DMS153 treated with DMSO at 0.1 percent for 48 hours (cell line): ENCODE results near the gene MAG.

Source experiments
- DNase-seq: peaks from one replicate; lab custom pipeline; 2025; ENCODE audit not compliant: unreplicated experiment; lab: John Stamatoyannopoulos, UW

Gene MAG

GRCh38 chr19:35297515-35297848 lies 5.5 kb downstream of the MAG start:
- DNase-seq: no peak

- DNase-seq: no peak
Measured at GRCh38 chr19:35297922-35298321, 6.0 kb downstream of the MAG start.

GRCh38 chr19:35298561-35298972 lies 6.6 kb downstream of the MAG start:
- no peak for DNase-seq

- DNase-seq: no peak
Measured at GRCh38 chr19:35299523-35300338, 7.8 kb downstream of the MAG start.

GRCh38 chr19:35300339-35300649 lies 8.3 kb downstream of the MAG start:
- no peak for DNase-seq

GRCh38 chr19:35301961-35302360 lies 10.0 kb downstream of the MAG start:
- DNase-seq: no peak

- DNase-seq: no peak
Measured at GRCh38 chr19:35302446-35302845, 10.5 kb downstream of the MAG start.

- DNase-seq: no peak
Measured at GRCh38 chr19:35303357-35303915, 11.5 kb downstream of the MAG start.

GRCh38 chr19:35304036-35304435 lies 12.1 kb downstream of the MAG start:
- DNase-seq: no peak

GRCh38 chr19:35305181-35305580 lies 13.2 kb downstream of the MAG start:
- DNase-seq: no peak

- no peak for DNase-seq
Measured at GRCh38 chr19:35306473-35307246, 14.7 kb downstream of the MAG start.

- no peak for DNase-seq
Measured at GRCh38 chr19:35307931-35308330, 16.0 kb downstream of the MAG start.

GRCh38 chr19:35308910-35309309 lies 16.9 kb downstream of the MAG start:
- no peak for DNase-seq

GRCh38 chr19:35309481-35310279 lies 17.7 kb downstream of the MAG start:
- DNase-seq: no peak

- no peak for DNase-seq
Measured at GRCh38 chr19:35310331-35310730, 18.4 kb downstream of the MAG start.

- DNase-seq: no peak
Measured at GRCh38 chr19:35310811-35311465, 19.0 kb downstream of the MAG start.

- DNase-seq: no peak
Measured at GRCh38 chr19:35311901-35312665, 20.1 kb downstream of the MAG start.

- no peak for DNase-seq
Measured at GRCh38 chr19:35313587-35313986, 21.6 kb downstream of the MAG start.

GRCh38 chr19:35314031-35314430 lies 22.1 kb downstream of the MAG start:
- no peak for DNase-seq

- DNase-seq: no peak
Measured at GRCh38 chr19:35314858-35315470, 23.0 kb downstream of the MAG start.
